ENCODE results near the gene NFATC3. TPM values are rescaled to one million over a fixed set of nuclear protein-coding genes. Genes with fewer than 3 reads are reported as not detected.

The NFATC3 gene
- total RNA-seq, 1 experiment from 2014 or later: 33.0 TPM

- Mint-ChIP-seq H3K4me3 (no peak overlapping the region), H3K36me3 (ENCODE audit: insufficient read depth in 1 of 3, low read depth in 3 of 3) (peaks cover 16 to 28% (median 19%) of the 10 kb centered on the region in 3 experiments; a peak in 5 of 7 replicates), H3K27ac (no peak overlapping the region), H3K4me1 (peaks cover 0 to 5% of the 10 kb centered on the region in 2 experiments; a peak in 2 of 4 replicates), H3K9me3 (no peaks in the 10 kb centered on the region), H3K27me3 (ENCODE audit: low read depth) (no peaks in the 10 kb centered on the region)
- H4K20me1 ChIP-seq (ENCODE audit: control insufficient read depth, insufficient read depth, insufficient read length): no peaks in the 10 kb centered on the region
- H3K79me1 ChIP-seq (ENCODE audit: insufficient read depth, low read depth, low read length, poor library complexity, severe bottlenecking): peaks cover 3% of the 10 kb centered on the region
- no peak overlapping the region for H2AK5ac ChIP-seq (ENCODE audit: insufficient read length, low read length)
- H3K14ac ChIP-seq (ENCODE audit: insufficient read depth, low read length): no peak overlapping the region
- H3K56ac ChIP-seq (ENCODE audit: insufficient read length, low read depth, low read length): no peak overlapping the region
- H2BK15ac ChIP-seq (ENCODE audit: low read depth, low read length): no peak overlapping the region
- no peak overlapping the region for H2BK120ac ChIP-seq (ENCODE audit: low read depth, low read length, poor library complexity, severe bottlenecking)
- no peak overlapping the region for H4K5ac ChIP-seq (ENCODE audit: insufficient read length, low read depth, low read length)
- no peak for DNase-seq
- no peaks in the 10 kb centered on the region for H3K27me3 ChIP-seq (ENCODE audit: insufficient read depth, low read length)
- H2AFZ ChIP-seq (ENCODE audit: low read length): no peak overlapping the region
- peaks cover 1% of the 10 kb centered on the region; the same call in 1 of the 2 replicates for H3K79me2 ChIP-seq (ENCODE audit: insufficient read depth, low read length)
- H4K8ac ChIP-seq (replicated peaks; ENCODE audit: insufficient read length, low read depth, low read length): no peak overlapping the region
- H3K4me2 ChIP-seq (ENCODE audit: insufficient read depth, insufficient read length, low read length): no peak overlapping the region
- H3T11ph ChIP-seq (ENCODE audit: low read length): no peak overlapping the region
- H4K91ac ChIP-seq (ENCODE audit: insufficient read length, low read depth, low read length): no peak overlapping the region
- H3K27ac ChIP-seq (ENCODE audit: insufficient read length, low read depth, low read length): no peak overlapping the region
- H3K4ac ChIP-seq (ENCODE audit: low read depth, low read length): no peak overlapping the region
- H3K18ac ChIP-seq (ENCODE audit: insufficient read length, low read depth, low read length): no peak overlapping the region
- no peaks in the 10 kb centered on the region for H3K9me3 ChIP-seq (ENCODE audit: control insufficient read depth, low read depth, low read length)
- H3K4me1 ChIP-seq (ENCODE audit: insufficient read depth, low read length): no peaks in the 10 kb centered on the region
- H2BK5ac ChIP-seq (ENCODE audit: insufficient read length, low read length): no peak overlapping the region
- no peak overlapping the region for H3K23ac ChIP-seq (ENCODE audit: insufficient read length, low read depth, low read length)
- H2BK20ac ChIP-seq (ENCODE audit: low read depth, low read length, poor library complexity, severe bottlenecking): no peak overlapping the region
- H3K23me2 ChIP-seq (ENCODE audit: insufficient read length, low read depth, low read length, poor library complexity, severe bottlenecking): no peaks in the 10 kb centered on the region
- H2BK12ac ChIP-seq (ENCODE audit: insufficient read length, low read depth, low read length): no peak overlapping the region
- no peak for TF ChIP-seq CTCF (conservative IDR thresholded peaks at IDR 0.05)
- WGBS (ENCODE audit: extremely low coverage, insufficient read length, low lambda C conversion rate): no CpG with 5 or more reads among the region's 4 CpGs
- H3K9ac ChIP-seq (ENCODE audit: extremely low read depth, insufficient read length, low read length): no peak overlapping the region
Observed at GRCh38 chr16:68274441-68274840, 189.3 kb downstream of the NFATC3 start.
